ENCODE results near the gene TEN1.
"Not testable (repeated sequence)": the region's sequence is repeated elsewhere in the genome, so short reads cannot be mapped to it uniquely, and the experiment has no call there.

TEN1 gene

GRCh38 chr17:75965468-75965867 lies 13.6 kb upstream of the TEN1 start:
- DNase-seq (ENCODE audit: low read depth, low spot score): no peak
- Histone ChIP-seq H3K9ac (ENCODE audit: insufficient read length, low read depth) (no peak overlapping the region), H3K27me3 (ENCODE audit: insufficient read depth, insufficient read length) (no peaks in the 10 kb centered on the region), H3K4me1 (ENCODE audit: insufficient read depth, insufficient read length) (peaks cover 2% of the 10 kb centered on the region), H3K36me3 (ENCODE audit: insufficient read depth, insufficient read length, low read length) (peaks cover 19% of the 10 kb centered on the region), H3K4me3 (ENCODE audit: insufficient read length, low read depth) (no peak overlapping the region), H3K9me3 (ENCODE audit: insufficient read depth, low read length) (no peaks in the 10 kb centered on the region)
- no peak for TF ChIP-seq SUZ12 (IDR thresholded peaks at IDR 0.05; ENCODE audit: extremely low read depth, insufficient read depth, insufficient read length)
- no peak for TF ChIP-seq YY1 (IDR thresholded peaks at IDR 0.05; ENCODE audit: insufficient read depth, insufficient read length)
- no peak for TF ChIP-seq ZNF274 (IDR thresholded peaks at IDR 0.05; ENCODE audit: low read depth, low read length)

- peaks cover 18% of the 10 kb centered on the region for H3K36me3 ChIP-seq (ENCODE audit: insufficient read depth, insufficient read length, low read length)
- H3K4me3 ChIP-seq (ENCODE audit: insufficient read length, low read depth); DNase-seq (ENCODE audit: low read depth, low spot score); H3K9me3 ChIP-seq (ENCODE audit: insufficient read depth, low read length); H3K27me3 ChIP-seq (ENCODE audit: insufficient read depth, insufficient read length); H3K9ac ChIP-seq (ENCODE audit: insufficient read length, low read depth); H3K4me1 ChIP-seq (ENCODE audit: insufficient read depth, insufficient read length): not testable (repeated sequence)
These were observed 10.0 kb upstream of the TEN1 start for GRCh38 chr17:75969044-75969443.

GRCh38 chr17:75970011-75970523 lies 9.0 kb upstream of the TEN1 start:
- Histone ChIP-seq H3K4me3 (ENCODE audit: insufficient read length, low read depth) (no peak overlapping the region), H3K27me3 (ENCODE audit: insufficient read depth, insufficient read length) (no peaks in the 10 kb centered on the region), H3K4me1 (ENCODE audit: insufficient read depth, insufficient read length) (no peaks in the 10 kb centered on the region), H3K9me3 (ENCODE audit: insufficient read depth, low read length) (no peaks in the 10 kb centered on the region), H3K36me3 (ENCODE audit: insufficient read depth, insufficient read length, low read length) (peaks cover 24% of the 10 kb centered on the region), H3K9ac (ENCODE audit: insufficient read length, low read depth) (no peak overlapping the region)
- DNase-seq (ENCODE audit: low read depth, low spot score): no peak
- no peak for TF ChIP-seq SUZ12 (IDR thresholded peaks at IDR 0.05; ENCODE audit: extremely low read depth, insufficient read depth, insufficient read length)
- TF ChIP-seq YY1 (IDR thresholded peaks at IDR 0.05; ENCODE audit: insufficient read depth, insufficient read length): no peak
- no peak for TF ChIP-seq ZNF274 (IDR thresholded peaks at IDR 0.05; ENCODE audit: low read depth, low read length)

- Histone ChIP-seq H3K9ac (ENCODE audit: insufficient read length, low read depth) (no peak overlapping the region), H3K36me3 (ENCODE audit: insufficient read depth, insufficient read length, low read length) (peaks cover 30% of the 10 kb centered on the region), H3K9me3 (ENCODE audit: insufficient read depth, low read length) (no peaks in the 10 kb centered on the region), H3K27me3 (ENCODE audit: insufficient read depth, insufficient read length) (no peaks in the 10 kb centered on the region), H3K4me3 (ENCODE audit: insufficient read length, low read depth) (no peak overlapping the region), H3K4me1 (ENCODE audit: insufficient read depth, insufficient read length) (no peaks in the 10 kb centered on the region)
- TF ChIP-seq YY1 (IDR thresholded peaks at IDR 0.05; ENCODE audit: insufficient read depth, insufficient read length) (no peak), ZNF274 (IDR thresholded peaks at IDR 0.05; ENCODE audit: low read depth, low read length) (no peak), SUZ12 (IDR thresholded peaks at IDR 0.05; ENCODE audit: extremely low read depth, insufficient read depth, insufficient read length) (no peak)
- no peak for DNase-seq (ENCODE audit: low read depth, low spot score)
These were observed 8.4 kb upstream of the TEN1 start for GRCh38 chr17:75970626-75971025.

- H3K27me3 ChIP-seq (ENCODE audit: insufficient read depth, insufficient read length); H3K4me1 ChIP-seq (ENCODE audit: insufficient read depth, insufficient read length); DNase-seq (ENCODE audit: low read depth, low spot score); H3K9ac ChIP-seq (ENCODE audit: insufficient read length, low read depth); H3K9me3 ChIP-seq (ENCODE audit: insufficient read depth, low read length); H3K4me3 ChIP-seq (ENCODE audit: insufficient read length, low read depth): not testable (repeated sequence)
- H3K36me3 ChIP-seq (ENCODE audit: insufficient read depth, insufficient read length, low read length): peaks cover 38% of the 10 kb centered on the region
These were observed 3.9 kb upstream of the TEN1 start for GRCh38 chr17:75975187-75975586.

GRCh38 chr17:75975757-75976174 lies 3.3 kb upstream of the TEN1 start:
- H3K4me3 ChIP-seq (ENCODE audit: insufficient read length, low read depth): no peak overlapping the region
- H3K4me1 ChIP-seq (ENCODE audit: insufficient read depth, insufficient read length): no peaks in the 10 kb centered on the region
- H3K9me3 ChIP-seq (ENCODE audit: insufficient read depth, low read length): no peaks in the 10 kb centered on the region
- H3K27me3 ChIP-seq (ENCODE audit: insufficient read depth, insufficient read length): no peaks in the 10 kb centered on the region
- H3K36me3 ChIP-seq (ENCODE audit: insufficient read depth, insufficient read length, low read length): peaks cover 35% of the 10 kb centered on the region
- DNase-seq (ENCODE audit: low read depth, low spot score): no peak
- H3K9ac ChIP-seq (ENCODE audit: insufficient read length, low read depth): no peak overlapping the region
- TF ChIP-seq SUZ12 (IDR thresholded peaks at IDR 0.05; ENCODE audit: extremely low read depth, insufficient read depth, insufficient read length) (no peak), YY1 (IDR thresholded peaks at IDR 0.05; ENCODE audit: insufficient read depth, insufficient read length) (no peak), ZNF274 (IDR thresholded peaks at IDR 0.05; ENCODE audit: low read depth, low read length) (no peak)

GRCh38 chr17:75976175-75976848 lies 2.7 kb upstream of the TEN1 start:
- no peak for DNase-seq (ENCODE audit: low read depth, low spot score)
- no peaks in the 10 kb centered on the region for H3K4me1 ChIP-seq (ENCODE audit: insufficient read depth, insufficient read length)
- no peaks in the 10 kb centered on the region for H3K9me3 ChIP-seq (ENCODE audit: insufficient read depth, low read length)
- H3K36me3 ChIP-seq (ENCODE audit: insufficient read depth, insufficient read length, low read length): peaks cover 35% of the 10 kb centered on the region
- H3K27me3 ChIP-seq (ENCODE audit: insufficient read depth, insufficient read length): no peaks in the 10 kb centered on the region
- H3K4me3 ChIP-seq (ENCODE audit: insufficient read length, low read depth): no peak overlapping the region
- TF ChIP-seq SUZ12 (IDR thresholded peaks at IDR 0.05; ENCODE audit: extremely low read depth, insufficient read depth, insufficient read length) (no peak), YY1 (IDR thresholded peaks at IDR 0.05; ENCODE audit: insufficient read depth, insufficient read length) (no peak), ZNF274 (IDR thresholded peaks at IDR 0.05; ENCODE audit: low read depth, low read length) (no peak)
- H3K9ac ChIP-seq (ENCODE audit: insufficient read length, low read depth): no peak overlapping the region
